ENCODE results near the gene KRTAP5-7.
"Not testable (repeated sequence)": the region's sequence is repeated elsewhere in the genome, so short reads cannot be mapped to it uniquely, and the experiment has no call there.

The KRTAP5-7 gene

DNA sequence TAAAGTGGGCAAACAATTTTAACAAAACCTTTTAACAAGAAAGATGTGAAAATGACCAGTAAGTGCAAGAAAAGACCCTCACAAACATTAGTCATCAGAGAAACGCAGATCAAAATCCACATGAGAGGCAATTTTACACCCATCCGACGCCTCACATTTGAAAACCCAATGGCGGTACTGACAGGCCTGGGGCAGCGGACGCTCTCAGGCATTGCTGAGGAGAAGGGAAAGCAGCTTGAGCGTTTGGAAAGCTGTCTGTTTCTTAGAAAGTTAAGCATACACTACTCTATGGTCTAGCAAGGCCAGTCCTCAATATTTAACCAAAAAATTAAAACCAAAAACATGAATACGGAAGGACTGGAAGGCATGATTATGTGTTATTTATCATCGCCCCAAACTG lies 8.8 kb downstream of the KRTAP5-7 start:
- no peak for DNase-seq

- no peak for DNase-seq
These were observed 10.5 kb downstream of the KRTAP5-7 start for GRCh38 chr11:71537537-71537936.

- DNase-seq: not testable (repeated sequence)
These were observed 11.1 kb downstream of the KRTAP5-7 start, which contains the start of gene KRTAP5-8 for GRCh38 chr11:71537977-71538665. TSS of gene KRTAP5-8 (plus strand) at chr11:71538025. CDS start at chr11:71538056, 31 bp downstream.

DNA sequence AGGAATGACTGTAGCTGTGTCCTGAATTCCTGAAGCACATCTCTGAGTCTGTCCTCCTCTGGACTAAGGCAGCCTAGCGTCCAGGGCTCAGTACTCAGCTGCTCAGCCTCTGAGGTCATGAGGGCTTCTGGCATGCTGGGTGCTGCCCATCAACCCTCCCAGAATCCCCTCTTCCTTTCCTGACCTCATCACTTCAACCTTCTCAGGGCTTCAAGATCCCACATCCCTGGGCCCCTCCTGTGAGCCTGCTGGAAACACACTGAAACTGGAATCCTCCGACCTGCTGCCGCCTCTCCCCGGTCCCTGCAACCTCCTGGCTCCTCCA lies 11.6 kb downstream of the KRTAP5-7 start:
- DNase-seq: no peak

DNA sequence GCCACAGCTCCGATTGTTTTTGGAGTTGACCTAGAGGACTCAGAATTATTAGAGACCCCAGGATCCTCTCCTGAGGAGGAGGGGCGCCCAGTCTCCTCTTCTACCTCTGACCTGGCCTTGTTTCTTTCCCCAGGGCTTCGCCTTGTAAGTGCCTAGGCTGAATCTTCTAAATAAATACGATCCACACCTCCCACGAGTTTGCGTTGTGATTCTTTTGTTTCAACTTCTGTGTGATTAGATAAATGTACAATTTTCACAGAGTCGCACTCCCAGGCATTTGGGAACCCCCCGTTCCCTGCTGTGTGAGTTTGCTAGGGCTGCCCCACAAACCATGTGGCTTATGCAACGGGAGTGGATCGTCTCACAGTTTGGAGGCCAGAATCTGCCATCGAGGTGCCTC lies 11.9 kb downstream of the KRTAP5-7 start:
- DNase-seq: no peak

DNA sequence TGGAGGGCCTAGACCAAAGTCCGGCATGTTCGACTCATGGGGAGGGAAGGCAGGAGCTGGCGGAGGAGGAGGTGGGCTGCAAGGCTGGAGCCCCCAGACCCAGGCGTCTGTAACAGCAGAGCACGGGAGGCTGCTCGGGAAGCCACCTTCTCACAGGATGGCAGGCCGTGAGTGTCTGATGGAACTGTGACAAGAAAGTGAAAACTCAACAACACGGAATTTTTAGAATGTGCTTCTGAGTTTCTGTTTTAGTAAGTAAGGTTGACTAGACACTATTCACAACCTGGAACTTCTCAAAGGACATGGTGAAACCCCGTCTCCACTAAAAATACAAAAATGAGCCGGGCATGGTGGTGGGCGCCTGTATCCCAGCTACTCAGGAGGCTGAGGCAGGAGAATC lies 12.9 kb downstream of the KRTAP5-7 start:
- not testable (repeated sequence) for DNase-seq

- DNase-seq: not testable (repeated sequence)
These were observed 13.6 kb downstream of the KRTAP5-7 start for GRCh38 chr11:71540521-71541304.

- no peak for DNase-seq
These were observed 15.3 kb downstream of the KRTAP5-7 start for GRCh38 chr11:71542382-71542781.

DNA sequence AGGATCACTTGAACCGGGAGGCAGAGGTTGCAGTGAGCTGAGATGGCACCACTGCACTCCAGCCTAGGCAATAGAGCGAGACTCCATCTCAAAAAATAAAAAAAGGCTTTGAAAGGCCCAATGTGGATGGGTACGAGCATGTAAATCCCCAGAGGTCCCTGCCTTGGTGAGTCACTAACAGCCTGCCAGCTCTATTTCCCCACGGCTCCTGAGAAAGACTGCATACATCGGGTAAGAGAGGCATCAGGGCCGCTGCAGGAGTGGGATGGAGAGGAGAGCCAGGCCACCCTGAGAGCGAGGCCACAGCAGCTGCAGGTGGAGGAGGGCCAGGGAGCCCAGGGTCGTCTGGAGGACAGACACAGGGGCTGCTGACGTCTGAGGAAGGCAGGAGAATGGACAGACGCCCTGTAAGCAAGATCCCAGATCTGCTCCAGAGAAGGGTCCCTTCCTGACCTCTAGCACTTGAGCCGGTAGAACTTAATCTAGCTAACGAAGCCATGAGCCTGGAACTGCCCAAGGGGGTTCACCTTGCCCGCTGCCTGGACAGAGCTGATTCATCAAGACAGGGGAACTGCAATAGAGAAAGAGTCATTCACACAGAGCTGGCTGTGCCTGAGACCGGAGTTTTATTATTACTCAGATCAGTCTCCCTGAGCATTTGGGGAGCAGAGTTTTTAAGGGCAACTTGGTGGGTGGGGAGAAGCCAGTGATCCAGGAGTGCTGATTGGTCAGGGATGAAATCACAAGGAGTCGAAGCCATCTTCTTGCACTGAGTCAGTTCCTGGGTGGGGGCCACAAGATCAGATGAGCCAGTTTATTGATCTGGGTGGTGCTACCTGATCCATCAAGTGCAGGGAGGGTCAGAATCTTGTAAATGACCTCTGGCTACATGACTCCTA lies 16.1 kb downstream of the KRTAP5-7 start:
- no peak for DNase-seq

DNA sequence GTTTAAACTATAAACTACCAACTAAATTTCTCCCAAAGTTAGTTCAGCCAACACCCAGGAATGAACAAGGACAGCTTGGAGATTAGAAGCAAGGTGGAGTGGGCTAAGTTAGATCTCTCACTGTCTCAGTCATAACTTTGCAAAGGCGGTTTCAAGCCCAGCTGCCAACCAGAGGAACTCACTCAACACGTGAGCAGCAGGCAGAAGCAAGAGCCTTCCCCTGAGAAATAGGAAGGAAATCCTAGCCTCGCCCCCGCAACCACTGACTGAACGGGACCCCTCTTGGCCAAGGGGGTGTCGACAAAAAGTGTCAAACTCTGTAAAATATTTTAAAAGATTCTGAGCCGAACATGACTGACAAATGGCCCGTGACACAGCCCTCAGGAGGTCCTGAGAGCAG lies 16.8 kb downstream of the KRTAP5-7 start:
- no peak for DNase-seq

DNA sequence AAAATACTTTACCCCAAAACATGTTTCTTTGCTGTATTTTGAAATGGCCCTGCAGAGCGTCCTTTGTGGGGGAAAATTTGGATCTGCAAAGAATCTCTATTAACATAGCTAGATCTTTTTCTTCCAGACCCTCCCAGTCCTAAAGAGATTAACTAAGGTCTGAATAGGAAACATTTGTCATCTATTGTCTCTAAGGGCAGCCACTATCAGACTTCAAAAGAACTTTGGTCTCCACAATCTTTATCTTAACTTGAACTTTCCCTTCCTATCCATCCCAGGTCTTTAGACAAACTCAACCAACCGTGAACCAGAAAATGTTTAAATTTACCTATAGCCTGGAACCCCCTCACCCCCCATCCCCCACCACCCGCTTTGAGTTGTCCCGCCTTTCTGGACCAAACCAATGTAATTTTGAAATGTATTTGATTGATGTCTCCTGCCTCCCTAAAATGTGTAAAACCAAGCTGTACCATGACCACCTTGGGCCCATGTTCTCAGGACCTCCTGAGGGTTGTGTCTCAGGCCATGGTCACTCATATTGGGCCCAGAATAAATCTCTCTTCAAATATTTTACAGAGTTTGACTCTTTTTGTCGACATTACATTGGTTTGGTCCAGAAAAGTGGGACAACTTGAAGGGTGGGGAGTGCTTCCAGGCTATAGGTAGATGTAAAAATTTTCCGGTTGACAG lies 17.6 kb downstream of the KRTAP5-7 start:
- no peak for DNase-seq

DNA sequence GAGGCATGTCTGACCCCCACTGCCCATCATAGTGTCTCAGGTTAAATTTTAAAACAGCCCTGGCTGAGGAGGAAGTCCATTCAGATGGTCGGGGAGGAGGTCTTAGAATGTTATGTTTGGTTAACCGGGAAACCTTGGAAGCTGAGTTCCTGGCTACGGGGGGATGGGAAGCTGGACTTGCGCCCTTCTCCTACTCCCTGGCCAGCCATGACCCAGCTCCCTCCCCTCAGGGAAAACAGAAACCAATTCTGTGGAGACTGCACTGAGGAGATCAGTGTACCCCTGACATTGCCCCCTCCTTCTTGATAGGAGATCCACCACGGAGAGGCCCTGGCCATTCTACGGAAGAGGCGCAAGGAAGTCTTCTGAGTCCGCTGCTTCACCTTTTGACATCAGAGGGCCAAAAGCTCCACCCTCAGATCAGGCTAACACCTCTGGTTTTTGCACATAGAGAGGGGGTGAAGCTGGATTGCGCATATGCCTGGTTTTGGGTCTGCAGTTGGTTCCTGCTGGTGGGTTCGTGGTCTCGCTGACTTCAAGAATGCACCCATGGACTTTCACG lies 18.4 kb downstream of the KRTAP5-7 start:
- no peak for DNase-seq

DNA sequence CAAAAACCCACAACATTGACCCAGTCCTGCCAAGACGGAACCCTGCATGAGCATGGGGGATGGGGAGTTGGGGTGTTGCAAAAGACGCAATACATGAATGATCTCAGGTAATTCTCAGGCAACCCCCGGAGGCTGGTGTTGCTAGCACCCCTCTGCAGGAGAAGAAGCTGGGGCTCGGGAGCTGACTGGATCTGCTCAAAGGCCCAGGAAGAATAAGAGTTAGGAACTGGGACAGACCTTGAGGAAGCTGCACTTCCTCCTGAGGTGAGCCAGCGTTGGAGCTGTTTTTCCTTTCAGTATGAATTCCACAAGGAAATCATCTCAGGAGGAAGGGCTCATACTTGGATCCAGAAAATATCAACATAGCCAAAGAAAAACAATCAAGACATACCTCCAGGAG lies 21.1 kb downstream of the KRTAP5-7 start, which contains the start of gene KRTAP5-9:
Gene KRTAP5-9 (plus strand): TSS at position 301 of the 400 bp plus-strand sequence. CDS start 238 bp downstream, outside the sequence.
- no peak for DNase-seq

GRCh38 chr11:71548716-71549151 lies 21.7 kb downstream of the KRTAP5-7 start:
- DNase-seq: no peak

- no peak for DNase-seq
These were observed 24.6 kb downstream of the KRTAP5-7 start for GRCh38 chr11:71551711-71552110.

GRCh38 chr11:71554996-71555395 lies 27.9 kb downstream of the KRTAP5-7 start:
- no peak for DNase-seq

DNA sequence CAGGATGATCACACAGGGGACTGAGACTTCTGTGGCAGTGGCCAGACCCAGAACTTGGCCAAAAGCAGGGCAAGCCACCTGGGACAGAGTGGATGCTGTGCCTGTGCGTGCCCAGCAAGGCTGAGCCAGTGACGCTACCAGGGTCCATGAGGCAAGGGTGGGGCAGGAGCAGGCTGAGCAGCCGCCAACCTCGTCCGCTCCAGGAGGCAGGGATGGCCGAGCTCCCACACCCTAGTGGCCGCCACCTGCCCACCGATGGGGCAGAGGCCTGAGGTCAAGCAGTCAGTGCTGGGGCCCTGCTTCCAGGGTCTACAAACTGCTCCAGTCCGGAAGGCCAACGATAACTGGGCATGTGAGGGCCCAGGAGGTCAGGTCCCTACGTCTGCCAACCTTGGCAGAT lies 28.4 kb downstream of the KRTAP5-7 start:
- no peak for DNase-seq

DNA sequence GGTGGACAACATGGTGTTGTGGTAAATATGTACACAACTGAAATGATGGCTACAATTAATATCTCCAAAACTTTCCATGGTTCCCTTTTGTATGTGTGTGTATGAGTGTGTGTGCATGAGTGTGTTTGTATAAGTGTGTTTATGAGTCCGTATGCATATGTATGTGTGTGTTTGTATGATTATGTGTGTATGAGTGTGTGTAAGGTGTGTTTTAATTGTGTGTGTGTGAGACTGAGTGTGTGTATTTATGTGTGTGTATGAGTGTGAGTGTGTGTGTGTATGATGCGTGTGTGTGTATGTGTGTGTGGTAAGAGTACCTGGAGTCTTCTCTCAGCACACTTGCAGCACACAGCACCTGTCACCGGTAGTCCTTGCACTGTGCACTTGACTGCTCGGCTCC lies 29.0 kb downstream of the KRTAP5-7 start:
- DNase-seq: no peak

GRCh38 chr11:71557257-71557656 lies 30.2 kb downstream of the KRTAP5-7 start:
- DNase-seq: no peak

DNA sequence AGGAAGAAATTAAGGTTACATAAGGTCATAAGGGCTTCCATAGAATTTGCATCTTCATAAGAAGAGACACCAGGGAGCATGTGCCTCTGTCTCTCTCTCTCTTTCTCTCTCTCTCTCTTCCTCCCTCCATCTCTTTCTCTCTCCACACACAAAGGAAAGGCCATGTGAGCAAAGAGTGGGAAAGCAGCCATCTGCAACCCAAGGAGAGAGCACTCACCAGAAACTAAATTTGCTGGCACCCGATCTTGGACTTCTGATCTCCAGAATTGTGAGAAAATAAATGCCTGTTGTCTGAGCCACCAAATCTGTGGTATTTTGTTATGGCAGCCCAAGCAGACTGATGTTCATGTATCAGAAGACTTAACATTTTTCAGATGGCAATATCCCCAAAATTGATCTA lies 31.9 kb downstream of the KRTAP5-7 start:
- no peak for DNase-seq

GRCh38 chr11:71562120-71562519 lies 35.1 kb downstream of the KRTAP5-7 start:
- DNase-seq: no peak

DNA sequence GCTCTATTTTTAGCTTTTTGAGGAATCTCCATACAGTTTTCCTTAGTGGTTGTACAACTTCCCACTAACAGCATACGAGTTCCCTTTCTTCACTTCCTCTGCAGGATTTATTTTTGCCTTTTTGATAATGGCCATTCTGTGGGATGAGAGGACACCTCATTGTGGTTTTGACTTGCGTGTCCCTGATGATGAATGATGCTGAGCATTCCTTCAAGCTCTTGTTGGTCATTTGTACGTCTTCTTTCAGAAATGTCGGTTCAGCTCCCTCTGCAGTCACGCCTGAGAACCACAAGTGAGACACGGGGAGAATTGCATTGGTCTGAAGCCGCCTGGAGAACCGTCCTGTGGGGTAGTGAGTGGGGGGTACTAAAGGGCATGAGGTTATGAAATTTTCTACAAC lies 36.3 kb downstream of the KRTAP5-7 start:
- DNase-seq: no peak
